Measurements from ENCODE around the gene CFAP47. TPM values are rescaled to one million over a fixed set of nuclear protein-coding genes. Genes with fewer than 3 reads are reported as not detected.
"Not testable (repeated sequence)": the region's sequence is repeated elsewhere in the genome, so short reads cannot be mapped to it uniquely, and the experiment has no call there.

CFAP47 gene, protein sequence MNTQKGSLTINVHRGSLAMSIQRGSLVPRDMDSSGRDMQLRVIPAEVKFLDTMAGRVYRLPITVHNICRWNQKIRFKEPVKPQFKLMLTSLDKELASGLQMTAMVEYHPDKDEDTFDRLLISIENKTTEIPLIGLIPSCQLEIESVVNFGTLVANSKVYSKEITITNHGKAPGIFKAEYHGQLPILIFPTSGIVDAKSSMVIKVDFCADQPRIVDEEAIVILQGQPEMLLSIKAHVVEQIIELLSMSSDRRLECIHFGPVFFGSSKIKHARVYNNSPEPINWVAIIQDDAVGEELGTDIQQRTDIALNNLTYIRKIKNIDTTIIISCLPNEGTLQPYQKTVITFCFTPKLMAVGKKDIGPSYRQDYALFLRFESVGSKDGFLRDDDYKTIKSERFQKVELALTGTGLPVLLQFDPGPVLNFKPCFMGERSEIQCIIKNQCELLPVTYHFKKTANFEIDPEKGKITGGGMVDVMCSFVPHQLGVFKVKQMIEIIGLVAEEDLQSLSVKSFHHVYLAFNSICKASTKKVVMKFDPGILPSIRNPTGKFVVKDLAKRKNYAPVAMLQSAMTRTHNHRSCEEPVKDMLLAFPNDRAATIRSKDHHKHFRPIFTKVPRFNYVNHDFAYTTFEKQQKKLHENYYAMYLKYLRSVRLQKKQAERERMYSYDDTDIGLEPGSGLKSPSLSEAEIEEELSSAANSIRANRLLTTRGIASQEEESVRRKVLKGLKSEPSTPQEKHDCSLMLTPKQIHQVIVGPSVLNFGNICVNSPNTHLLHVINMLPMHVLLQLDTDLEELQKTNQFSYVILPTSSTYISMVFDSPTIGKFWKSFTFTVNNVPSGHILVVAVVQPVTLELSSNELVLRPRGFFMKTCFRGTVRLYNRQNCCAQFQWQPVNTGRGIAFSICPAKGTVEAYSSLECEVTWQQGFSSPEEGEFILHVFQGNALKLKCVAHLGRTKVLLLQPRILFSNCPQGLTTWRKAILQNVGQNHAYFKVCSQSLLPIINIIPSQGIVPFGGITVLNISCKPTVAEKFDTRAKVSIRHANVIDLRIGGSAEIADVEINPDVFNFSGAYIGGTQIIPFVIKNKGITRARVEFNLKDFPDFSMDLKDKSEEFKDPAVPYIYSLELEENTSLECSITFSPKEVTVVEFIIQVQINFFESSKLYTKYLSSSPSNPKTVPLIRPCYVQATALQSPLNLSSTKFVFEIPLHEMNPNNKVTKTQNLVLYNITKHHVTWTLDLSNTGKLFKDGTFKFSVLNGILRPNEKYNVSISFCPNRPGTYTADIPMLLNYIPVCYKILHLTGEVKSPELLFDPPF (N-terminal part only)
- not detected in 2 replicates for total RNA-seq (2014; rRNA removed; shearing (Covaris generic))

DNA sequence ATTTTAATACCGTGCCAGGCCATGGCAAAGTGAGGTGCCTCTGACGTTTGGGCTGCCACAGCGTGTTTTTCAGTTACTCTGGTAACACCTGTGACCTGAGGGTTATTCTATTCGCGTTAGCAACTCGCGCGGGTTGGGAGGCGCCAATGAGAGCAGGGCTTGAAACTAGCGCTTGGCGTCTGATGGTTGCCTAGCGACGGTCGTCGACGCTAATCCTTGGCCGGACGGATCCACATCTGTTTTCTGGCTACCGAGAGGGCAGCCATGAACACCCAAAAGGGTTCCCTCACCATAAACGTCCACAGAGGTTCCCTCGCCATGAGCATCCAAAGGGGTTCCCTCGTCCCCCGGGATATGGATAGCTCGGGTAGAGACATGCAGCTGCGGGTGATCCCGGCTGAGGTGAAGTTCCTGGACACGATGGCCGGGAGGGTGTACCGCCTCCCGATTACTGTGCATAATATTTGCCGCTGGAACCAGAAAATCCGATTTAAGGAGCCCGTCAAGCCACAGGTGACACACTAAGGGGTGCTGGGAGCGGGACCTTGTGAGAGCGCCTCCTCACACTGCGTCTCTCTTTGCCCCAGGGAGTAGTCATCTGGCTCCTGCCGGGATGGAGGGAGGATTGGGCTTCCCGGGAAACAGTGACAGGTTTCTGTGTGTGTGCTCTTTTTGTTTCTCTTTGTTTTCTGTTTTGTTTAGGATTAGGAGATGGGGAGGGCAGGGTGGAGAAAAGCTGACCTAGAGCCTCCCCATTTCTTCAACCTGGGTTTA, at the start of gene CFAP47:
TSS of gene CFAP47 (plus strand) at position 199 of the 774 bp plus-strand sequence. CDS start at position 265, 66 bp downstream.
- no peak for DNase-seq (ENCODE audit: low spot score)

DNA sequence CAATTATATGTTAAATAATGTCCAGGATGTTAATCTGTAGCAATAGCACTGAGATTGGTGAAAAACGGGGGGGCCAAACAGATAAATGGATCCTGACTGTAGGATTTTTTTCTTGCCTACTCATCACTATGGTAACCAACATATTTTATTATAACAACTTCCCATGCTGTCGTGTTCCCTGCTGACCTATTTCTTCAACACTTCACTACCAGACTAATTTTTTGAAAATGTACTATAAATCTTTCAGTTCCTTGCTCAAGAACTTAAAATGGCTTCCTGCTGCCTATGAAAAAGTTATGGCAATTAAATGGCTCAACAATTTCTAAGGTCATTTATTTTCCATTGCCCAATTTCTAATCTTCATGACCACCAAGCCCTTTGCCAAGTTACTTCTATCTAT, 38.9 kb upstream of the CFAP47 start:
- no peak for DNase-seq (ENCODE audit: low spot score)

GRCh38 chrX:35886135-35886534, 33.4 kb upstream of the CFAP47 start:
- no peak for DNase-seq (ENCODE audit: low spot score)

- peak; percentile 65 for DNase-seq (ENCODE audit: low spot score)
Observed at GRCh38 chrX:35890699-35891098, 28.8 kb upstream of the CFAP47 start.

DNA sequence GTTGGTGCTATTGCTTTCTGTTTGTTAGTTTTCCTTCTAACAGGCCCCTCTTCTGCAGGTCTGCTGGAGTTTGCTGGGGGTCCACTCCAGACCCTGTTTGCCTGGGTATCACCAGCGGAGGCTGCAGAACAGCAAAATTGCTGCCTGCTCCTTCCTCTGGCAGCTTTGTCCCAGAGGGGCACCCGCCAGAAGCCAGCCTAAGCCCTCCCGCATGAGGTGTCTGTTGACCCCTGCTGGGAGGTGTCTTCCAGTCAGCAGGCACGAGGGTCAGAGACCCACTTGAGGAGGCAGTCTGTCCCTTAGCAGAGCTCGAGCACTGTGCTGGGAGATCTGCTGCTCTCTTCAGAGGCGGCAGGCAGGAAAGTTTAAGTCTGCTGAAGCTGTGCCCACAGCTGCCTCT, 67.3 kb downstream of the CFAP47 start:
- DNase-seq (ENCODE audit: low spot score), result not testable (repeated sequence)

DNA sequence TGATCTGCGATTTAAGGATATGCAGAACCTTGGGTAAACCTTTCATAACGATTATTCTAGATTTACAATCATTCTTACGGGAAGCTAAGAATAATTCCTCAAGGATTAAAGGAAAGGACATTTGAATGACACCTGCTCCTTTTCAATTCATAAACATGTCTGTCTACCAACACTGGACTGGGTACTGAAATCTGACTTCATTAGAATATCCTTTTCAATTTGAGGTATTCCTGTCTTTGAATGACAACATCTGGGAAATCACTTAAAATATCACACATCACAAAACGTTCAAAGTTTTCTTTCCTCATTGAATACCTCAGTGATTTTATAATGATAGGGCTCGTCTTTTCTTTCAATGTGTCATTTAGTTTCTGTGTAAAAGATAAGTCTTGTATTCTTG, 87.7 kb downstream of the CFAP47 start:
- no peak for DNase-seq (ENCODE audit: low spot score)

- peak; percentile 20 for DNase-seq (ENCODE audit: low spot score)
Observed at GRCh38 chrX:36019125-36019524, 99.6 kb downstream of the CFAP47 start.

DNA sequence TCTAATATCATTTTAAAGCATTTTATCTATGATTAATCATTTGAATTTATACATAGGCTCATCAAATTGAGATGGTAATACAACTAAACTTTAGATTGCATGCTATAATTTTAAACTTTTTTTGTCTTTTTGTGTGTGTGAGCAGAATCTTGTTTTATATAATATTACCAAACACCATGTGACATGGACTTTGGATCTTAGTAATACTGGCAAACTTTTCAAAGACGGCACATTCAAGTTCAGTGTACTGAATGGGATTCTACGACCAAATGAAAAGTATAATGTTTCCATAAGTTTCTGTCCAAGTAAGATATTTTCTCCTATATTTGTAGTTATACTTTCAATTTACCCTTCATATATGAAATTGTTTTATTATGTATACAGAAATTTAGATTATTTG, 116.0 kb downstream of the CFAP47 start:
- no peak for DNase-seq (ENCODE audit: low spot score)

- DNase-seq (ENCODE audit: low spot score), result no peak
Observed at GRCh38 chrX:36062778-36063177, 143.2 kb downstream of the CFAP47 start.

DNA sequence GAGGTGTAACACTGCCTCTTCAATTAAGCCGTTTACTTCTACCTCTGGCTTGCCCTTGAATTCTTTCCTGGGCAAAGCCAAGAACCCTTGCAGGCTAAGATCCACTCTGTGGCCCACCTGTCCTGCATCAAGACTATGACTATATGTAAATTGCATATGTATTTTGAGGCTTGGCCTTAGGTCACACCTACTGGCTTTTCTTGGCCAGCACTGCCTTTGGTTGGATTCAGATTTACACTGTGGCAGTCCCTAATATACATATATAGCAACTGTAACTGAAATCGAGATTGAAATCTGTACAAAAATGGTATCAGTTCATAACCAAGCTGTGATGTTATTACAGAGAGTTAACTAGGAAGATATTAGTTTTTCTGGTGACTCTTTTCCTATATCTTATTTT, 151.5 kb downstream of the CFAP47 start:
- DNase-seq (ENCODE audit: low spot score), result no peak

DNA sequence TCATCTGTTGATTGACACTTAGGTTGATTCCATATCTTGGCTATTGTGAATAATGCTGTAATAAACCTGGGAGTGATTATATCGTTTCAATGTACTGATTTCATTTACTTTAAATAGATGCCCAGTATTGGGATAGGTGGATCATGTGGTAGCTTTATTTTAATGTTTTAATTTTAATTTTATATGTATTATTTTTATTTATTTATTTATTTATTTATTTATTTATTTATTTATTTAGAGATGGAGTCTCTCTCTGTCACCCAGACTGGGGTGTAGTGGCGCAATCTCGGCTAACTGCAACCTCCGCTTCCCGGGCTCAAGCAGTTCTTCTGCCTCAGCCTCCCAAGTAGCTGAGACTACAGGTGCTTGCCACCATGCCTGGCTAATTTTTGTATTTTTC, 155.5 kb downstream of the CFAP47 start:
- not testable (repeated sequence) for DNase-seq (ENCODE audit: low spot score)

GRCh38 chrX:36083256-36083655, 163.7 kb downstream of the CFAP47 start:
- DNase-seq (ENCODE audit: low spot score), result no peak

DNA sequence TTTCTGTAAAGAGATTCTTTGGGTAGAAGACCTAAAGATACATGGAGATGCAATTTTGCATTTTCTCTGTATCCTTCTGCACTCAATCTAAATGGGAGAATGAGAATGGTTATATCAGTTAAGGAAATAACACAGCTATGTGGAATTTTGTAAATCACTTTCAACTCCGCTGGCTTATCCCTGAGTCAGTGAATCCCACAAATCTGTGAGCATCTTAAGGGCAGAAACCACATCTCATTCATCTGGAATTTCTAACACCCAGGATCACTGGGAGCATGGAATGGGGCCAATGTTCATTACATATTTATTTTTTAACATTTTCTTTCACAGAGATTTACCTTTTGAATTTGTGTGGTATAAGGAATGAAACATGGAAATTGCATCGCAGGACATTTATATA, 167.8 kb downstream of the CFAP47 start:
- DNase-seq (ENCODE audit: low spot score), result no peak

GRCh38 chrX:36088939-36089338, 169.4 kb downstream of the CFAP47 start:
- DNase-seq (ENCODE audit: low spot score), result not testable (repeated sequence)

GRCh38 chrX:36102425-36102824, 182.9 kb downstream of the CFAP47 start:
- DNase-seq (ENCODE audit: low spot score), result no peak

DNA sequence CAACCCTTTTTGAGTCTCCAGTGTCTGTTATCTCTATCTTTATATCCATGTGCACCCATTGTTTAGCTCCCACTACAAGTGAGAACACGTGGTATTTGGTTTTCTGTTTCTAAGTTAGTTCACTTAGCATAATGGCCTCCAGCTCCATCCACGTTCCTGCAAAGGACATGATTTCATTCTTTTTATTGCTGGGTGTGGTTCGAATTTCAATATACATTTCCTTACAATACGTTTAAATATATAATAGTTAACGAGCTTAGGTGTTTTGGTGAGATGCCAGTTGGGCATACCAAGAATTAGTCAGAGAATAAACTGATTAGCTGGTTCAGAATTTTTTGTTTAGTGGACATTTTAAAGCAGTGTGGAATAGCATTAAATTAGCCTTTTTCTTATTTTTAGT, 196.7 kb downstream of the CFAP47 start:
- no peak for DNase-seq (ENCODE audit: low spot score)

DNA sequence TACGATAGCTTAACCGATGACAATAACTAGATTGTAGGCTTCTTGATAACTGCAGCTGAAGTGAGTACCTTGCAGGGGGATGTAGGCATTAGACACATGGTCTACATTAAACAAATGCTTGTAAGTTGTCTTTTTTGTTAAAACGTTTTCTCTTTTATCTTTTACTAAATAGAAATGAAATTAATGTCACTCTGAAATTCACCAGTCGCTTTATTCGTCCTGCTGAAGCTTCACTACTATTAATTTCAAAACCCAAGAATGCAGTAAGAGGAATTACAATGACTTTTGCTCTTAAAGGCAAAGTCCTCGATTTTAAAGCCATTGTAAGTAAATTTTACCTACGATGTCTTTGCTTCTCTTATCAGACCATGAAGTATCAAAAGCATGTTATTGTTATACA, 239.7 kb downstream of the CFAP47 start:
- no peak for DNase-seq (ENCODE audit: low spot score)

DNA sequence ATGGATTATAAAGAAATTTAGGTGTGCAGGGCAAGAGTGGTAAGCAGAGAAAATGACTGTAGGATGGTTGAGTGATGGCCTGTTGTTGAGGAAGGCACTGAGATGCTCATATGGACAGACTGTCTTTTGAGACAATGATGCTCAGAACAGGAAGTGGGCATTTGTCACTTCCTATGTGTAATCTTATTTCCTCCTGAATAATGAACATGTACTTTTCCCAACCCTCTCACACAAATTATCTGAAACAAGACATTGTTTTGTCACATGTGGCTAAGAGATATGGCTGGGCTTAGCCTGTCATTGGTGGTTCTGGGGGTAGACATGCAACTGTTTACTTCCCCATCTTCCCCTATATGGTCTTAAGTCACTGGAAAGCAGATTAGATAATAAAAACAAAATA, 240.5 kb downstream of the CFAP47 start:
- no peak for DNase-seq (ENCODE audit: low spot score)

DNA sequence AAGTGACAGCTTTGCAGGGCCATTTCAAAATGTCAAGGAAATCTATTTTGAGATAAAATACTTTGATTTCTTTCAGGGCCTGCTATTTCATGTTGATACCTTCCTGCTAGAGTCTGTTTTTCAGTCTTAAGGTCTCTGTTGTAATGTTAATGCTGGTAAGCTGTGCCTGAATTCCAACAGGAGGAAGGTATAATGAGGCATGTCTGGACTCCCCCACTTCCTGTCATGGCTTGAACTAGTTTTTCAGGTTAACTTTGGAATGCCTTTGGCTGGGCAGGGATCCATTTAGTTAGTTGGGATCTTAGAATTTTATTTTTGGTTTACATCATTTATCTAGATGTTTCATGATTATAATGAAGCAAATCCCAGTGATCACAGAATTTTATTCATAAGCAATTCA, 279.0 kb downstream of the CFAP47 start:
- no peak for DNase-seq (ENCODE audit: low spot score)

GRCh38 chrX:36199928-36200327, 280.4 kb downstream of the CFAP47 start:
- DNase-seq (ENCODE audit: low spot score), result no peak

GRCh38 chrX:36214924-36215323, 295.4 kb downstream of the CFAP47 start:
- no peak for DNase-seq (ENCODE audit: low spot score)

Data from HT-29 (cell line).